Glutamatergic neuron (in vitro differentiated cells): ENCODE measurements around the gene PHF24. TPM values are rescaled to one million over a fixed set of nuclear protein-coding genes. Genes with fewer than 3 reads are reported as not detected.

Experiments used
- DNase-seq: peaks from one replicate; pipeline ENCODE4 v3.0.0; 2022
- H3K27ac Mint-ChIP-seq: one replicate; pipeline ENCODE4 v1.8.0; 2020; ENCODE audit warnings: mild to moderate bottlenecking, mixed read lengths, inconsistent platforms; ENCODE audit not compliant: unreplicated experiment
- H3K27me3 Mint-ChIP-seq: one replicate; pipeline ENCODE4 v1.8.0; 2020; ENCODE audit warnings: mild to moderate bottlenecking, moderate library complexity, mixed read lengths, inconsistent platforms; ENCODE audit not compliant: unreplicated experiment
- H3K36me3 Mint-ChIP-seq: one replicate; pipeline ENCODE4 v1.8.0; 2020; ENCODE audit warnings: mild to moderate bottlenecking, mixed read lengths, inconsistent platforms; ENCODE audit not compliant: unreplicated experiment
- H3K4me1 Mint-ChIP-seq: one replicate; pipeline ENCODE4 v1.8.0; 2020; ENCODE audit warnings: mild to moderate bottlenecking, low read depth, mixed read lengths, inconsistent platforms; ENCODE audit not compliant: unreplicated experiment
- H3K4me3 Mint-ChIP-seq: one replicate; pipeline ENCODE4 v1.8.0; 2020; ENCODE audit warnings: mild to moderate bottlenecking, mixed read lengths, inconsistent platforms; ENCODE audit not compliant: unreplicated experiment
- H3K9me3 Mint-ChIP-seq: one replicate; pipeline ENCODE4 v1.8.0; 2020; ENCODE audit warnings: mild to moderate bottlenecking, moderate library complexity, mixed read lengths, inconsistent platforms; ENCODE audit not compliant: unreplicated experiment
- total RNA-seq: library from RNA; stranded (reverse); fragmentation: NEBNext Ultra II Directional; extraction: Animal tissue kit (Norgen Biotek cat#: 25700); gene quantifications from one replicate; pipeline ENCODE4 v1.2.1, GENCODE V29; 2021; ENCODE audit not compliant: unreplicated experiment
- TF ChIP-seq, protein P1 (sequence below): fragments of 200-600 bp; sonication (generic); IDR thresholded peaks from one replicate; pipeline ENCODE4 v1.5.0; 2021; ENCODE audit not compliant: partially characterized antibody, unreplicated experiment

PHF24 gene
- total RNA-seq, 1 donor from 2014 or later: 3.1 TPM

DNA sequence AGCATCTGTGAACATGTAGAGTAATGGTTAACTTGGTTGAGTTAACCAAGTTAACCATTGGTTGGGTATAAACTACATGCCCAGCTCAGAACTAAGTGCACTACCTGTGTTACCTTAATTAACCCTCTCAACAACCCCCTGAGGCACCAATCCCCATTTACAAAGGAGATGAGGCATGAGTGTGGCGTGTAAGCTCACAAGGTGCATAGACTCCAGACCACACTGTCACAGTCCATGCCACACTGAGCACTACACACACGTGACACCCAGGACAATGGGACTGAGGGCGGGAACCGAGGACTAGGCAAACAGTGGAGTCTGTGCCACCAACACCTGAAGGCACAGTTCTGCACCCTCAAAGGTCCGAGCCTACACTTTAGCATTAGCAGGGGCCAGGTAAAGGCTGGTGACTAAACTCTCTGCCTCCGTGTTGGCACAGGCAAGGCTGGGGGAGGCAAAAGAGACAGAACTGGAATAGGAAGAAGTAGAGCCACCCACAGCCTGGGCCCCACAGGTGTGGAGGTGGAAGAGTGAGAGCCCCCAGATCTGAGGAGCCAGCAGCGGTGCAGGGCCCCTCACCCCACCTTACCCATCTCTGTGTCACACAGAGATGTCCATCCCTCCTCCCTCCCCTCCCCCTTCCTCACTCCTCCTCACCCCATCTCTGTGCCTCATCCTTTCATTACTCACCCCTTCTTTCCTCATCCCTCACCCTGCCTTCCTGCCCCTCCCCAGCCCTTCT lies 29.2 kb downstream of the PHF24 start:
- Mint-ChIP-seq H3K4me1 (peaks cover 42% of the 10 kb centered on the region), H3K27ac (peak overlapping the region; percentile 60)
- TF ChIP-seq, protein P1, sequence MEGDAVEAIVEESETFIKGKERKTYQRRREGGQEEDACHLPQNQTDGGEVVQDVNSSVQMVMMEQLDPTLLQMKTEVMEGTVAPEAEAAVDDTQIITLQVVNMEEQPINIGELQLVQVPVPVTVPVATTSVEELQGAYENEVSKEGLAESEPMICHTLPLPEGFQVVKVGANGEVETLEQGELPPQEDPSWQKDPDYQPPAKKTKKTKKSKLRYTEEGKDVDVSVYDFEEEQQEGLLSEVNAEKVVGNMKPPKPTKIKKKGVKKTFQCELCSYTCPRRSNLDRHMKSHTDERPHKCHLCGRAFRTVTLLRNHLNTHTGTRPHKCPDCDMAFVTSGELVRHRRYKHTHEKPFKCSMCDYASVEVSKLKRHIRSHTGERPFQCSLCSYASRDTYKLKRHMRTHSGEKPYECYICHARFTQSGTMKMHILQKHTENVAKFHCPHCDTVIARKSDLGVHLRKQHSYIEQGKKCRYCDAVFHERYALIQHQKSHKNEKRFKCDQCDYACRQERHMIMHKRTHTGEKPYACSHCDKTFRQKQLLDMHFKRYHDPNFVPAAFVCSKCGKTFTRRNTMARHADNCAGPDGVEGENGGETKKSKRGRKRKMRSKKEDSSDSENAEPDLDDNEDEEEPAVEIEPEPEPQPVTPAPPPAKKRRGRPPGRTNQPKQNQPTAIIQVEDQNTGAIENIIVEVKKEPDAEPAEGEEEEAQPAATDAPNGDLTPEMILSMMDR: no peak

DNA sequence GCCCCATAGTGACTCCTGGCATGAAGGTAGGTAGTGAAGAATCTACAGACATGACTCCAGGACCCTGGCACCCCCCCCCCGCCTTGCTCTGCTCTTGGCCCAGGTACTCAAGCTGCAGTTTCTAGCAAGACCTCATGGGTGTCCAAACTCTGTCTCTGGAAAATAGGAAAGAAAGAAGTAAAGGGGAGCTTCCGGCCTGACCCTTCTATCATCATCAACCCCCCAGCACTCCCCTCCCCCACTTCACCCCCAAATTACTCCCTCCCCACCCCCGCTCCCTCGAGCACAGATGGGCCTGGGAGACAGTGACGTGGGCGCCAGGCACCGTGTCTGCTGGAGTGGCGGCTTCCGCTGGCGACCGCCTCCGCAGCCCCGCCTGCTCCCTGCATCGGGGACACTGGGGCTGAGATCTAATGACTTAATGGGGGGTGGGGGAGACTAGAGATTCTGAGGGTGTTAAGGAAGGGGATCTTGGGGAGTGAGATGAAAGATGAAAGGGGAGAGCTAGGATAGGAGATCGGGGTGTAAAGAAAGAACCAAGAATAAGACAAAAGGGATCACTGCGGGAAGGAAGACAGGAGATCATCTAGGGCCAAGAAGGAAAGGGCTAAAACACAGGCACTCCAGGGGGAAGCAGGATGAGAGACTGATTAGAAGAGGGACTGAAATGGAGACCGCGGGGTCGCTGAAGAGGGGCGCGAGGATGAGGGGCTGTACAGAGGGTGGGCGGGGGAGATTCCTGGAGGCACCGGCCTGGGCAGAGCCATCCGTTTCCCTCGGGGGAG lies 30.3 kb downstream of the PHF24 start:
- Mint-ChIP-seq H3K4me3 (peak overlapping the region; percentile 95), H3K9me3 (peaks cover 26% of the 10 kb centered on the region), H3K27me3 (peaks cover 20% of the 10 kb centered on the region), H3K4me1 (peaks cover 48% of the 10 kb centered on the region), H3K27ac (peak overlapping the region; percentile 97), H3K36me3 (peaks cover 13% of the 10 kb centered on the region)
- TF ChIP-seq, protein P1: peak; percentile 8
- DNase-seq: peak; percentile 67

More for the DNA sequence above, 29.2 kb downstream of the PHF24 start:
- H3K36me3 Mint-ChIP-seq: peaks cover 7% of the 10 kb centered on the region
- peaks cover 26% of the 10 kb centered on the region for H3K9me3 Mint-ChIP-seq
- H3K4me3 Mint-ChIP-seq: peak overlapping the region; percentile 31
- no peak for DNase-seq
- peaks cover 20% of the 10 kb centered on the region for H3K27me3 Mint-ChIP-seq

DNA sequence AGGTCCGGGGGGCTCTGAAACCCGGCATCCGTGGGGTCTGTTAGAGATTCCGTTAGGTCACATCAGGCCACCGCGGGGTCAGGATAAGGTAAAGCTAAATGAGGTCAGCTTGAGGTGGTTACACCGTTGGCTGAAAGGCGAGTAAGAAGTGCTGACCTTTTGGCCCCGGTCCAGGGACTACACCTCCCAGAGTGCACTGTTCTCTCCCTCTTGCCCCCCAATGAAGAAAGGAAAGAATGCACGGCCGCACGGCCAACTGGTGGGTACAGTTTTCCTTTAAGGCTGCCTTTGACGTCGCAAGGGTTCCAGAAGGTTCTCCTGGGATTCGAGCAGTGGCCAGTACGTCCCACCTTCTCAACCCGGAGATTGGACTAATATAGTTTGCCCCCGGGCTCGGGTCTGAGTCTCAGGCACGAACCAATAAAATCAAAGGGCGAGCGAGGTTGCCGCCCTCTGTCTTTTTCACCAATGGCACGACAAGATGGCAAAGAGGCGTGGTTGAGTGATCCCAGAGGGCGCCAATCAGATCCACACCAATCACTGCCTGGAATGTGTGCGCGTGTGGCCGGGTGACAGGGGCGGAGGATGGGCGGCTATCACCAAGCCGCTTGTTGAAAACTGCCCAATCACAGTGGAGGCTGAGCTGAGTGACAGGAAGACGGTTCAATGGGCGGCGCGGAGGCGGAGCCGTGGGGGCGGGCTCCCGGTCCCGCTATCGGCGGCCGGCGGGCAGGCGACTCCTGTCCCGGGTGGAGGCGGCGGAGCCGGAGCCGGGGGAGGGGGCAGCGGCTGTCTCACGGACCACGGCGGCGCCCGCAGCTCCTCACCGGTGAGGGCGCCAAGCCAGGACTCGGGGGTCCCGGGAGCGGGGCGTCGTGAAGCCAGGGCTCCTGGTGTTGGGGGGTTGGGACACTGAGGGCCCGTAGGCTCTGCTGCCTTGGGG lies 31.2 kb downstream of the PHF24 start, which contains the start of gene DNAJB5:
Gene DNAJB5, plus strand, starts transcription at position 743 of the 943 bp plus-strand sequence. CDS start 886 bp downstream, outside the sequence.
- peak; percentile 97 for DNase-seq
- peaks cover 28% of the 10 kb centered on the region for H3K9me3 Mint-ChIP-seq
- peaks cover 52% of the 10 kb centered on the region for H3K4me1 Mint-ChIP-seq
- H3K36me3 Mint-ChIP-seq: peaks cover 13% of the 10 kb centered on the region
- peak within 1 kb of the TSS; percentile 97 for H3K27ac Mint-ChIP-seq
- peaks cover 22% of the 10 kb centered on the region for H3K27me3 Mint-ChIP-seq
- H3K4me3 Mint-ChIP-seq: peak within 1 kb of the TSS; percentile 96
- TF ChIP-seq, protein P1: no peak

DNA sequence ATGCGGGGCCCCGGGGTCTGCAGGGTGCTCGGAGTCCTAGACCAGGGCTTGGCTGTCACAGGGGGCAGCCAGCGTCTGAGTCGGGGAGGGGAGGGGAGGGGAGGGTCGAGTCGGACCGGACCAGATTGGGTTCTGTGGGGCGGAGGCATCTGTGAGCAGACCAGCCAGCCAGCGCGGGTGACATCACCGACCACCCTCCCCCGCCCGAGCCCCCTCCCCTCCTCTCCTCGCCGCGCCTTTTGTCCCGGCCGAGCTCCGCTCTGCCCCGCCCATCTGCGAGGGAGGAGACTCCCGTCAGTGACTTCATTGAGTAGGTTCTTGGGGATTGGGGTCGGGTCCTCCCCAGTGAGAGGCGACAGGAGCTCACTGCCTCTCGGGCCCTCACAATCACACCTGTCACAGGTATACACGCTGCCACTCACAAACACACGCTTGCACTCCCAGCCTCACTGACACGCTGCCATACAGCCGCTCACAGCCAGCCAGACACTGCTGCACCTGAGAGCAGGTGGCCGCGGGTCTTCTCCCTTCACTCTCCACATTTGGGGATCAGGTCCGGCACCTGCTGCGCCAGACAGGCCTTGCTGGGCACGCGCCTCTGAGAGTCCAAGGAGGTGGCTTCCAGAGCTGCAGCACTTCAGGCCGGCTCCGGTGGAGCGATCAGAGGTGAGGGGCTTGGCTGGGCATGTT lies 32.0 kb downstream of the PHF24 start:
- peak; percentile 92 for DNase-seq
- Mint-ChIP-seq H3K36me3 (peaks cover 13% of the 10 kb centered on the region), H3K9me3 (peaks cover 28% of the 10 kb centered on the region), H3K4me3 (peak overlapping the region; percentile 96), H3K27ac (peak overlapping the region; percentile 97), H3K27me3 (peaks cover 24% of the 10 kb centered on the region), H3K4me1 (peaks cover 52% of the 10 kb centered on the region)
- TF ChIP-seq, protein P1: no peak
